Activated CD8-positive, alpha-beta memory T cell treated with anti-CD3 and anti-CD28 coated beads, Interleukin-2, amount 50 U/mL, for 24 hours (primary cell): Measurements from ENCODE around the gene SPHK2.
"Not testable (repeated sequence)": the region's sequence is repeated elsewhere in the genome, so short reads cannot be mapped to it uniquely, and the experiment has no call there.

ENCODE experiments used
- DNase-seq: peaks from one replicate; pipeline ENCODE4 v3.0.0-alpha.2; 2020; ENCODE audit errors: extremely low read depth

Gene SPHK2

DNA sequence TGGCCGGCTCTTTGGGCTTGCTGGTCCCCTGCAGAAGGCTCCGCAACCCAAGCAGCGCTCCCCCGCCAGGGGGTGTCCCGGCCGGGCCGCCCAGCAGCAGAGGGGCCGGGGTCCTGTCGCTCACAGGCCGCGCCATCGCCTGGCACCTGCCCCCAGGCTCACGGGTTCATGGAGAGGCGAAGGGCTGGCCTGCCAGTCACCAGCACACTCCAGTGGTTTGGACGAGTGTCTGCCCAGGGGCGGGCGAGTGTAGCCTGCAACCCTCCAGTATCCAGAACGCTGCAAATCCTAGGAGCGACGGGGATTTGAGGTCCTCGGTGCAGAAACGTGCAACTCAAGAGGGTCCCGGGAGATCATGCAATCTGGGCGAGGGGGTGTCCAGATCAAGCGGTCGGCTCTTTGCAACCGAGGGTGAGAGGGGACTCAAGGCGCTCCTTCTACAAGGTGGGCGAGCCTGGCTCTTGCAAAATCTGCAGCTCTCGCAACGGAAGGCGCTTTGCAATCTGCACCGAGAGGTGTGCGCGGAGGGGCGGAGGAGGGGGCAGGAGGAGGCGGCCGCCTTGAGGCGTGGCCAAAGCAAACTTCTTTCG, 17.6 kb downstream of the SPHK2 start, which contains the start of gene DBP:
Gene DBP (minus strand): TSS at position 521 of the 590 bp plus-strand sequence. CDS start 385 bp downstream, at position 136.
- DNase-seq: no peak

DNA sequence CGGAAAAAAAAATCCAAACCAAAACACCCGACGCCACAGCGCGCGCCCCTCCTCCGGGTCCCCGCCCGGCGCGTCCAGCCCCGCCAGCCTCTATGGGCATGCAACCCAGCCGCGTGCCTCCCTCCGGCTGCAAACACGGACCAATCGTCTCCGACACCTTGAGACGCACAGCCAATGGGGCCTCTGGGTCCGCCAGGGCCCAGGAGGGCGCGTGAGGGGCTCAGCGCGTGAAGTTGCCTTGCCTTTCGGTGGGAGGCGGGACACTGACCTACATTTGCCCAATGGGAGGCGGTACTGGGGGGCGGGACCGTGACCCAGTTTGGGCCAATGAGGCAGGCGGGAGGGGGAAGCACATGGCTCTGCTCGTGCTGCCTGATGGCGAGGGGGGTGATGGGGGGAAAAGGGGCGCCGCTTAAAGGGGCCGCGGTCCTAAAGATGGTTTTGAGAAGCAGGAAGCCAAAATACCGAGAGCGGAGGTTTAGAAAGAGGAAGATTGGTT, 18.2 kb downstream of the SPHK2 start:
- DNase-seq: peak; percentile 100

DNA sequence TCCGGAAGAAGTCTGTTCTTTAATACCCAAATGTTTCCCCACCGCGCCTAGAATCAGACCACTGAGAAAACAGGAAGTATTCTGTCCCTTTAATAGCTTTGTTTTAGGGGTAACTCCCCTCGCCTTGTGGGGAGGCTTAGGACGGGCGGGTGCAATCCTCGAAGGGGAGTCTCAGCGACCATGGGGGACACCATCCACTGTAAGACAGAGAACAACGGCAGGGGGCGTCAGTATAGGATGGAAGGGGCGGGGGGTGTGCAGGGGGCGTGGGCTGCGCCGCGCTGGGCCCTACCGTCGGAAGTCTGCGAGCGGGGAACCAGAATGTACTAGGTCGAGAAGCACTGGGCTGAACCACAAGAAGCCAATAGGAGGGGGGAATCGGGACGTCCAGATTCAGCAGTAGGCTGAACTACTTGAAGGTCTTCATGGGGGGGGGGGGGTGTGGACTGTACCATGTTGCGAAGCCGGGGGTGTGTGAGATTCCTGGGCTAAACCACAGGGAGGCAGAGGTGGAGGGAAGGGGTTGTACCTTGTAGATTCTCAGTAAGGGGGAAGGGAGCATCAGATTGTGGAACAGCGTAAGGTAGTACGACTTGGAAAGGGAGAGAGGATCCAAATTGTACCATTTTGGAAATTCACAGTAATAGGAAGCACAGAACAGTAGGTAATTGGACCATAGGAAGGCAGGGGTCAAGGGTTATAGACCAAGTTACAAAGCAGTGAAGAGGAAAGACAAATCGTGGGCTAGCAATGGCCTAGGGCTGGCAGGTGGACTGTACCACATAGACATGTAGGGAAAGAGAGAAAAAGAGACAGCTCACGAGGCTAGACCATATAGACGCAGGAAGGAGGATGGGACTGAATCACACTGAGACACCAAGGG, 18.9 kb downstream of the SPHK2 start:
- peak; percentile 54 for DNase-seq

DNA sequence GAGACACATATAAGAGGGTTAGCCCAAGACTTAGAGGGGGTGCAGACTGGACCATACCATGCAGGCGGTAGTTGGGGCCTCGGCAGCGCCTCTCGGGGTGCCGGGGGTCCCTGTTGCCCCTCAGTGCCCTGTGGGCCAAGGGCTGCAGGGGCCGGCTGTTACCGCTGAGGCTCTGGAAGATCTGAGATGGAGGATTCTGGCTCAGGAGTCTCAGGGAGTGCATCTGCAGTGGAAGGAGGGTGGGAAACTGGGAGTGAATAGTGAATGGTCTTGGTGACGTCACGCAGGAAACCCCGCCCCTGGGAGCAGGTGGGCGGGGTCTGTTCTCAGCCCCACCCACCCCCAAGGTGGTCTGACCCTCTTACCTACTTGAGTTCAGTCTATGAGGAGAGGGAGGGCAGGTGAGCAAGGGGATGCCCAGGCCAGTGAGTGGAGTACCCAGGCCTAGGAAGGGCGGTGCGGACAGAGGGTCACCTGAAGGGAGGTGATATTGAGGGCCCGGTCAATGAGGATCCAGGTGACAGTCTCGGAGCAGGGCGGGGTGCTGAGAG, 19.6 kb downstream of the SPHK2 start:
- DNase-seq: no peak

DNA sequence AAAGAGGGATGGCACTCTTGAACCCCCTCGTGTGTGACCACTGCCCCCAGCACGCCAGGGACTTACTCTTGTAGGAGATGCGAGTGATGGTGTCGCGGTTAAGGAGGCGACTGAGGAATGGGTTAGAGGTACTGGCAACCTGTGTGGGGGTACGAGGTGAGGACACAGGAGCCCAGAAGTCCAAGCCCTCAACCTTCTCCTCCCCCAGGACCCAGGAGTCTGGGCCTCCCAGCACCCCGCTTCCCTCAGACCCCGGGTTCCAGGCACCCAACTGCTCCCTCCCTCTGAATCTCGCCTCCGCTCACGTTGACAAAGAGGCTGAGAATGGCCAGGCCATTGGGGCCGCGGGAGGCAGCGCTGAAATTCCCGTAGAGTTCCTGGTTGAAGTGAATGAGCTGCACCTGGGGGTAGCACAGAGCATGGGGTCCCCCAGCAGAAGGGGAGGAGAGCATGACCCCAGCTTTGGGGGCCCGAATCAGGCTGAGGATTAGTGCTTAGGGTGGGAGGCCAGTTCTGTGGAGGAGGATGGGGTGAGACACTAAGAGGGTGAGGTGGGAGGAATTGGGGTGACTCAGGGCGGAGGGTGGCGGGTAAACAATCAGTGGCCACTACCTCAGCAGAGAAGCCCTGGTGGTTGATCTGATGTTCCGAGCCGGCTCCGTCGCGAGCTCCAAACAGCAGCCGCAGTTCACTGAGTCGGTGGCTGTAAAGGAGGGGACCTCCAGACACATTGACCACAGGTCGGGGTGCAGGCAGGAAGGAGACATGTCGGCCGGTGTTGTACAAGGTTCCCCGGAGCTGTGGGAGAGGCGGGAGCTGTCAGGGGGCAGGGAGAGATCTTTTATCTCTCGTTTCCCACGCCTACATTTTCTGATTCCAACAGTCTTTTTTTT, 20.4 kb downstream of the SPHK2 start:
- no peak for DNase-seq

DNA sequence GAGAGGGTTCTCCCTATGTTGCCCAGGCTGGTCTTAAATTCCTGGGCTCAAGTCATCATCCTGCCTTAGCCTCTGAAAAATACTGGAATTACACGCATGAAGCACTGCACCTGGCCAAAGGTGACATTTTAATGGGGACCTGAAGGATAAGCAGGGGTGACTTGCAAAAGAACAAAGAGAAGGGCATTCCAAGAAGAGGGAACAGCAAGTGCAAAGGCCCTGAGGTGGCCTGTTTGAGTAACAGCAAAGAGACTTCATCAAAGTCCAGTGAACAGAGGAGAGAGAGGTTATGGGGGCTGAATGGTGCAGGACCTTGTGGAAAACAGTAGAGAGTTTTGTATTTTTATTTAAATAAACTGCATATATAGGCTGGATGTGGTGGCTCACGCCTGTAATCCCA, 22.5 kb downstream of the SPHK2 start:
- DNase-seq: no peak

DNA sequence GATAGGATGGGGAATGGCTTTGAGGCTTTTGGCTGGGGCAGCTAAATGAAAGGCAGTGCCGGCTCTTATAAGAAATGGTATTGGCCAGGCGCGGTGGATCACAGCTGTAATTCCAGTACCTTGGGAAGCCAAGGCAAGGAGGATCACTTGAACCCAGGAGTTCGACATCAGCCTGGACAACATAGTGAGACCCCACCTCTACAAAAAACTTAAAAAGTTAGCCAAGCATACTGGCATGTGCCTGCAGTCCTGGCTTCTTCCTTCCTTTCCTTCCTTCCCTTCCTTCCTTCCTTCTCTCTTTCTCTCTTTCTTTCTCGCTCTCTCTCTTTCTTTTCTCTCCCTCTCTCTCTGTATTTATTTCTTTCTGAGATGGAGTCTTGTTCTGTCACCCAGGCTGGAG, 23.6 kb downstream of the SPHK2 start:
- no peak for DNase-seq

DNA sequence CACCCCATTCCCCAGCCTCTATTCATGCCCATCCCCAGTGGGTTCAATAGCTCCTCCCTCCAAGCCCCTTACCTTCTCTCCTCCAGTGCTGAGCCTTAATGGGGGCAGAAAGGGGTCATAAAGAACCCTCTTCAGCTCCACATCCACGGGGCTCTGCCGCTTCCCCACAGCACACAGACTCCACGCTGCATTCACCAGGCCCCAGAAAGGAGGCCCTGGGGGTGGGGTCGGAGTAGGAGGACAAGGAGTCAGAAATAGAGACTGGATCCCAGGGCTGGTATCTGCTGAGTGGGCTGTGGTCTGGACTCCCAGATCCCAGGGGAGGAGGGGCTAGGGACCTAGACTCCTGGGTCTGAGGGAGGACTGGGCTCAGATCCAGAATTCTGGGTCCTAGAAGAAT, 25.0 kb downstream of the SPHK2 start:
- DNase-seq: no peak

DNA sequence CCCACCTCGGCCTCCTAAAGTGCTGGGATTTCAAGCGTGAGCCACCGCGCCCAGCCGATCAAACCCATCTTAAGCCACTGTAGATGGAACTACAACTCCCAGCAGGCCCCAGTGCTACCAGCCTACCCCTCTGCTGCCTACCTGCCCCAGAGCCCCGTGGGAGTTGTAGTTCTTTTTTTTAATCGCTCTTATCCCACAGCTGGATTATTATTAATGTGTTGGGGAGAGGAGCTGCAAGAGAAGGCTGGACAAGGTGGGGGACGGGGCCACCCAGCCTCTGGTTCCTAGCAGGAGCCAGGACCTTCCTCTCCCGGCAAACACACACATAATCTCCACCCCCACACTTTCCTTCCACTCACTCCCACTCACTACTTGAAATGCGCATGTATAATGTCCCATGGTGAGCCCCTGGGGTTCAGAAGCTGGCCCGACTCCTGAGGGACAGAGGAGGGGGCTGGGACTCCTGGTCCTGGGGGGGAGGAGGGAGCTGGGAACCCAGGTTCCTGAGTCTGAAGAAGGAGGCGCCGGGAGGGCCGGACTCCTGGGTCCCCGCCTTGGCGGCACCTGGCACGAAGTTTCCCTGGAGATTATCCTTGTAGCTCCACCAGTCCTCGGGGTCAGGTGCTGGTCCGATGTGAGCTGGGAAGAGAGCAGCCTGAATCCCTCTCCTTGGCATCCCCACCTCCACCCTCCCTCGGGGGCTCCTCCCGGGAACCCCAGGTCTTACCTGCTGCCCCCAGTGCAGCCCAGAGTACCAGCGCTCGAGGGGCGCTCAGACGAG, 25.7 kb downstream of the SPHK2 start:
- no peak for DNase-seq

DNA sequence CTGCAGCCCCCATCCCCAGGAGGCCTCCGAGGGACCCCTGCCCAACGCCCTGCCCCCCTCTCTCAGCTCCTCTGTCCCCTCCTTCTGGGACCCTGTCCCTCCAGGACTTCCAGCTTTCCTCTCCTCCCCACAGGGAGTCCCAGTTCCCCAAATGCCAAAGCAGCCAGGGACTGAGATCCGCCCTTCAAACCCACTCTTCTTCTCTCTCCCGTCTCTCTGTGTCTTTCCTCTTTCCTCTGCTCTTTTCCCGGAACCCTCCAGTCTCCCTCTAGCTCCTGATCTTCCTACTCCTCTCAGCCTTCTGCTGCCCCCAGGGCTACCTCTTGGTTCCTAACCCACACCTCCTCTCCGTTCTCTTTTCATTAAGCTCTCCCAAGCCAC, 26.3 kb downstream of the SPHK2 start:
- DNase-seq: no peak

DNA sequence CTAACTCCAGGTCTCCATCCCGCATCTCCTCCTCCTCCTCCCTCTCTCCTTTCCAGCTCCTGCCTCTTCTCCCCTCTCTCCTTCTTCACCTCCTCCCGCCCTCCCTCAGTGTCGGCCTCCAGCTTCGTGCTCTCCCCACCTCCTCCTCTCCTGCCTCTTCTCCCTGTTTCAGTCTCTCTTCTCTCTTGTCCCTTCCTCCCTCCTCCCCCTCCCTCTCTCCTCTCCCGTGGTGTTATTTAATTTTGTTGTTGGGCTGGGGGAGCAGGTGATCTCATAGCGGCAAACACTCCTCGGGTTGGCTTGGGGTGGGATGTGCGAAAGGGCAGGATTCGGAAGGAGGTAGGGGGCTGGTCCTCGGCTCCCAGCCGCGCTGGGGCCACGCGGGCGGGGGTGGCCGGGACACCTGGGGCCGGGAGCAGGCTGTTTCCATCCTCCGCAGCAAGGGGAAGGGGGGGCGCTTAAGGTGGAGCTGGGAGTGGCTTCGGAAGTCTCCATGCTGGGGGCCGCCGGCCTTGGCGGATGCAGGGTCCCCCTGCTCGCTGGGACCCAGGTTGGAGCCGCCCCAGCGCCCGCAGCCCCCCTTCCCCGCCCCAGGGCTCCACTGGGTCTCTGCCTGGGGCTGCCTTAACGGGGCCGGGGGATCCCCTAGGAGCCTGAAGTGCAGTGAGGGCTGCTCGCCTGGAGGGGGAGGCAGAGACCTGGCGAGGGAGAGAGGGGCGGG, 26.9 kb downstream of the SPHK2 start, which contains the start of gene CA11:
Gene CA11 (minus strand): TSS at position 187 of the 721 bp plus-strand sequence. CDS start 555 bp downstream, outside the sequence.
- DNase-seq: peak; percentile 76

DNA sequence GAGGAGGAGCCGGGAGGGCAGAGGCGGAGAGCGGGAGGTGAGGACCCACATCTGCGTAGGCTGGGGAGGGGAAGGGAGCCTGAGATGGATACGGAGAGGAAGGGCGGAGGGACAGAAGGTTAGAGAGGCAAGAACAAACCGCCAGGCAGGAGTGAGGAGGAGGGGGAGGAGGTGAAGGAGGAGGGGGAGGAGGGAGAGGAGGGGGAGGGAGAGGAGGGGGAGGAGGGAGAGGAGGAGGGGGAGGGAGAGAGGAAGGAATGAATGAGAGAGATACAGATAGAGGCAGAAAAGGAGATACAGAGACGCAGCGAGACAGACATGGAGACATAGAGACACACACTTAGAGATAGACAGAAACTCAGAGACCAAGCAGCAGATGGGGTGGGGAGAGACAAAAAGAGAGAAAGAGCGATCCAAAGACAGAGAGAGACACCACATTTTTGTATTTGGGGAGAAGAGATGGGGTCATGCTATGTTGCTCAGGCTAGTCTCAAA, 27.5 kb downstream of the SPHK2 start:
- no peak for DNase-seq

DNA sequence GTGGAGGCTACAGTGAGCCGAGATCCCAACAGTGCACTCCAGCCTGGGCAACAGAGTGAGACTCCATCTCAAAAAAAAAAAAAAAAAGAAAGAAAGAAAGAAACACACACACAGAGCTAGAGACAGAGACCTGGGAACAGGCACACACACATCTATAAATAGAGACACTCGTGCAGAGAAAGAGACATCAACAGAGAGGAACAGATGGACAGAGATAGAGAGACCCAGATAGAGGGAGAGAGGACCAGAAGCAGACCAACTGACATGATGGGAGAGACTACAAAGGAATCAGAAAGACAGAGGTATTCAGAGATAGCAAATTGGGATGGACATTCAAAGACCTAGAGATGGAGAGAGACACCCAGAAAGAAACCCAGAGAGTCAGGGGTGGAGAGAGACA, 28.8 kb downstream of the SPHK2 start:
- DNase-seq: no peak

DNA sequence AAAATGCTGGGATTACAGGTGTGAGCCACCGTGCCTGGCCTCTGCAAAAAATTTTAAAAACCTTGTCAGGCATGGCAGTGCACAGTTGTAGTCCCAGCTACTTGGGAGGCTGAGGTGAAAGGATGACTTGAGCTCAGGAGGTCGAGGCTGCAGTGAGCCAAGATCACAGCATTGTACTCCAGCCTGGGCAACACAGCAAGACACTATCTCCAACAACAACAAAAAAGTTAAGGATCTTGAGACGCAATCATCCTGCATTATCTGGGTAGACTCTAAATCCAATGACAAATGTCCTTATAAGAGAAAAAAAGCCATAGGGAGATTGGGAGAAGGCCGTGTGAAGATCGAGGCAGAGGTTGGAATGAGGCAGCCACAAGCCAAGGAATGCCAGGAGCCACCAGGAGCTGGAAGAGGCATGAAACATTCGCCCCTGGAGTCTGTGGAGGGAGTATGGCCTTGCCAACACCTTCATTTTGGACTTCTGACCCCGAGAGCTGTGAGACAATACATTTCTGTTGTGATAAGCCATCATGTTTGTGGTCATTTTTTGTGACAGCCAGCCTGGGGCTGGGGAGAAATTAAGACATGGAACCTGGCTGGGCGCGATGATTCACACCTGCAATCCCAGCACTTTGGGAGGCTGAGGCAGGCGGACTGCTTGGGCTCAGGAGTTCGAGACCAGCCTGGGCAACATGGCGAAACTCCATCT, 31.8 kb downstream of the SPHK2 start:
- no peak for DNase-seq

DNA sequence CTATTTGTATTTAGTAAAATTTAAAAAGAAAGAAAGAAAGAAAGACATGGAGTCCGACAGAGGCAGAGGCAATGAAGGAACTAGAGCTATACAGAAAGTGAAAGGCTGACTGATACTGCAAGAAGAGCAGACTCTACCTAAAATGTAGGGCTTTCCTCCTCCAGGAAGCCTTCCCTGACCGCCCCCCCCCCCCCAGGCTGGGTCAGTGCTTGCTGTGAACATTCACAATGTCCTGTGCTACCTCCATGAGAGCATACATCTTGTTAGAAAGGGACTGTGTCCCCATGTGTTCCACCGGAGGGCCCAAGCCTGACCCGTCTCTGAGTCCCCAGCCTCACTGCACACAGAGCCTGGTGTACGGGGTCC, 32.4 kb downstream of the SPHK2 start:
- no peak for DNase-seq

DNA sequence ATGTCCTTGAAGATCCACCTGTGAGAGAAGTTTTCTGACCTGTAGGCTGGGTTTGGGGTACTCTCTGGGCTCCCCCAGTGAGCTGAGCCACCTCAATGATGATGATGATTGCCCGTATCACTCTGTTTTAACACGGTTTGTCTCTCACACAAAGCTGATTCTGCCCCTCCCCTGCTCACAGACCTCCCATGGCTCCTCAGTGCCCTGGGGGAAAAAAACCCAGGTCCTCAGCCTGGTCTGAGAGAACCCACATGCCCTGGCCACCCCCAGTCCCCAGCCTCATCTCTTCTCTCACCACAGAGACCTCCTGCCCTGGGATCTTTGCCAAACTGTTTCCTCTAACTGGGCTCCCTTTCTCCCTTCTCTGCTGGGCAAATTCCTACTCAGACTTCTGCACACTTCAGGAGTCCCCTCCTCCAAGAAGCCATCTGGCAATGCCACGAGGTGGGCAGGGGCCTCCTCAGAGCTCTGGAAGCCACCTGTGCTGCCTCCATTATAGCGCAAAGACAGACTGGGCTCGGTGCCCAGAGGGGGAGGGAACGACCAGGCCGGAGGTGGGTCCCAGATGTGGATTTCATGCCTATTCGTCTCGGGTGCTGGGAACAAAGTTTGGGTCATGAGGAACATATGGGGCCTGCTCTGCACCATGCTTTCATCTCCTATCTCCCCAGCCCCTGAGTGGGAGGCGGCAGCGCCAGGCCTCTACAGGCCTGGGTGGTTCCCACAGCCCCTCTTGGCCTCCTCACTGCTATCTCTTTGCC, 35.2 kb downstream of the SPHK2 start:
- no peak for DNase-seq

DNA sequence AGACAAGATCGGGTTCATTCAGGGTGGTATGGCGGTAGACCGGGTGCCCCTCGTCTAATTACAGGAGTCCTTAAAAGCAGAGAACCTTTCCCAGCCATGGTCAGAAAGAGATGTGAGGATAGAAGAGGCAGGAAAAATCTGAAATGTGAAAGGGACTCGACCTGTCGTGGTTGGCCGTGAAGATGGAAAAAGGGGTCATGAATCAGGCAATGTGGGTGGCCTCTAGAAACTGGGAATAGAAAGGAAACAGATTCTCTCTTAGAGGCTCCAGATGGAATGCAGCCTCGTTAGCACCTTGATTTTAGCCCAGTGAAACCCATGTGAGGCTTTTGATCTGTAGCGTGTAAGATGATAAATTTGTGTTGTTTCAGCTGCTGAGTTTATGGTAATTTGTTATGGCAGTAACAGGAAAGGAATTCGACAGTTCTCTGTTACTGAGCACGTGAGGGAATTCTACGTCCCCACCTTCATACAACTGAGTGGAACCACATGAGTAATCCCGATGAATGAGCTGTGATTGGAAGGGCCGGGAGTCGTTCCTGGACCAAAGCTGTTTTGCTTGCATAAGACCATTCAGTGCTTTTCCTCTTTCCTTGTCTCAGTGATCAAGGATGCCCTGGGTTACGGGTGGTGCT, 37.7 kb downstream of the SPHK2 start:
- DNase-seq: no peak

DNA sequence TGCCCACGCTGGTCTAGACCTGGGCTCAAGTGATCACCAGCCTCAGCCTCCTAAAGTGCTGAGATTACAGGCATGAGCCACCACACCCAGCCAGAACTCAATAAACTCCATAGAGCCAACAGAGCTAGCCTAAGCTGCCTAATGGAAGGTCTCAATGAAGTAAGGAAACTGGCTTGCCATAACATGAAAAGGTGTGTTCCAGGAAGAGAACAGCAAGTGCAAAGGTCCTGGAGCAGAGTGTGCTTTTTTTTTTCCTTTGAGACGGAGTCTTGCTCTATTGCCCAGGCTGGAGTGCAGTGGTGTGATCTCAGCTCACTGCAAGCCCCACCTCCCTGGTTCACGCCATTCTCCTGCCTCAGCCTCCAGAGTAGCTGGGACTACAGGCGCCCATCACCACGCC, 38.5 kb downstream of the SPHK2 start:
- DNase-seq: not testable (repeated sequence)
